ENCODE data around the gene HPRT1.
A peak's percentile ranks its signal among the peaks of the same experiment; 100 is the strongest.

HPRT1 gene

GRCh38 chrX:134544513-134545151 lies 84.7 kb downstream of the HPRT1 start:
- DNase-seq, result no peak

- no peak for DNase-seq
Measured at GRCh38 chrX:134545510-134545909, 85.5 kb downstream of the HPRT1 start.

DNA sequence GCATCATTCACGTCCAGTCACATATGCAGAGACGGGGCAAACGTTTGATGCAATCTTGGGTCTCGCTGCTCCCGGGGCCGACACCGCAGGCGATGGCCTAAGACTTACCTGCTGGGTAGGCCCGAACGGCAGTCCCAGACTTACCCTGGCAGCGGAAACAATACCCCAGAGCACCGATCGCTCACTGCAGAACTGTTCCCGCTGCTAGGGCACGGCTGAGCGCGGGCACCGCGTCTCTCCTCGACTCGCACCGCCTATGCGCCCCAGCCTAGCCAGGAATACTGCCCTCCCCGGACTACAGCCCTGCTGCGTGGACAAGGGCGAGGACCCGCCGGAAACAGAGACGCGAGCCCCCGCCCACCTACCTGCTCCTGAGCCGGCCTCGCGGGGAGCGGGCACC lies 86.2 kb downstream of the HPRT1 start:
- DNase-seq, result no peak

DNA sequence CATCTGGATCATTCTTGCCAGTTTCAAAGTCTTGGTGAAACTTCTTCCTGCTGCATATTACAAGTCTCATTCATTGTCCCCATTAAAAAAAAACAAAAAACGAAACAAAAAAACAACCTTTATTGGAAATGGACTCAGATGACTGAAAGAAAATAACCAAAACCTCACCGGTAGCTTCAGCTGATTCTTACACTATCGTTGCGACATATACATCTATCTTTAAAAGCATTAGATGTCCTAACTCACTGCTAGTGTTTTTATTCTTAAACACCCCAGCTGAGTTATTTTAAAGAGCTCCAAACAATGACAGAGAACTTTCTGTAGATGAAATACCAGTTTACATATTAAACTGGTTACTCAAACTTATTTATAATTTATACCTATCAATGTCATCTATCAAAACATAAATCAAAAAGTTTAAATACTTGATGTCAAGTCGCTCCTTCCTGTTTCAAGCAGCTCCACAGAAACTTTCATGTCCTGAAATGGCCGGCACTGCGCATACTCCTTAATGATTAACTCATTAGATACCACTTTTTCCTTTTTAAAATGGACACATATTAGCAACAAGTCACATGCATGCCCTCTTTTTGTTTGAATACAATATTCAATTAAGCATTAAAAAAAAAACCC lies 87.2 kb downstream of the HPRT1 start:
- DNase-seq, result no peak

DNA sequence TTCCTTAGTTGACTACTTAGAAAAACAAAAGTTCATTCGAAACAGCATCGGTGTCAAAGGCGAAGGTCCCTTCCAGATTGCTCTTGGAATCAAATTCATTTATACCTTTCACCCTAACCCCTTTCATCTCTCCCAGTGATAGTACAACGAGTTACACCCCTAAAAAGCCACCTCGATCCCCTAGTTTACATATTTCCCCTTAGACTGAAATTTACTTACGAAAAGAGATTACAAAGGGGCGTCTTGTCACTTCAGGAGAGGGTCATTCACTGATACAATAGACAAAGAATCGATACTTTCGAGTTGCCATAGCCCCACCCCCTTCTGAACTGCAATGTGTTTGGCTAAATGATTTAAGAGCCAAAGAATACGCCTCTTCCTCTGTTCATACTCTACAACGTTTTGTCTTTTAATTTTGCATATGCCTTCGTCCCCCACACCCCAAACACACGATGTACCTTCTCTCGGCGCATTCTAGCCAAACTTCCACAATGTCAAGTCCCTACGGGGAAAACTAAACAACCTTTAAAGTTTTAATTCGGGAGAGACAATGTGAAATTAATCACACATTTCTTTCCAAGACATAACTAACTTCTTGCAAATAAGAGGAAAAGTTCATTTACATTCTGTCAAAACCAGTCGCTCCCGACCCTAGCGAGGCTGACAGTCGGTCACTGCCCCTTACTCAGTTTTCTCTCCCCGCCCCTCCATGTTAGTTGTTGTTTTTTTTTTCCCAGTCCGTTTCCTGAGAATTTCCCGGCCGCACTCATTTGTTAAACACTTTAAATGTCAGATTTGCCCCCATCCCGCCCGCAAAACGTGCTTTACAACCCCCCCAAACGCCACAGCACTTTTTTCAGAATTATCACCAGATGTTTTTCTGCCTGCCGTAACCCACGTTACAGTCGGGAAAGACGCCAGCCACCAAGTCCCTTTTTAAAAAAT lies 88.6 kb downstream of the HPRT1 start:
- peak; percentile 3 for DNase-seq
